IPS-NIHi7 (cell line): ENCODE results near the gene LMO7.
"Not testable (repeated sequence)": the region's sequence is repeated elsewhere in the genome, so short reads cannot be mapped to it uniquely, and the experiment has no call there.

Experiments used
- DNase-seq: peaks from one replicate; pipeline ENCODE4 v3.0.0; 2012; ENCODE audit warnings: mixed read lengths; ENCODE audit errors: extremely low spot score

Gene LMO7

GRCh38 chr13:75743072-75743471 lies 106.9 kb downstream of the LMO7 start:
- not testable (repeated sequence) for DNase-seq

DNA sequence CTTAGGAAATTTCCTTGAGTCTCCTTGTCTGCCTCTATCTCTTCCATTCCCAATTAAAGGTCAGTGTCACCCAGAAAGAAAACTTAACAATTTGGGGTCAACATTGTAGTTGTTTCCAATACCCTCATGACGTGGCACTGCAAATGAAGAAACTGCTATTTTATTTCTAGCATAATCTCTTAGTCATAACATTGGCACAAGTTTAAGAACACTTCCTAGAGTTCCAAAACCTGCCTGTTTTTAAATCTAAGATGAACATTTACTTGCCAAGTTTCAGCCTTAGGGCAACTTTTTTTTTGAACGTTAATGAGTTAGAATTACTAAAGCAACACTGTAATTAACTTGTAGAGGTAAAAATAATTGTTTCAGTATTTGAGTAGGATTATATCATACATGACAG lies 108.0 kb downstream of the LMO7 start:
- no peak for DNase-seq

- no peak for DNase-seq
Observed at GRCh38 chr13:75745387-75745786, 109.3 kb downstream of the LMO7 start.

- DNase-seq, result no peak
Observed at GRCh38 chr13:75748874-75749273, 112.7 kb downstream of the LMO7 start.

GRCh38 chr13:75749407-75749806 lies 113.3 kb downstream of the LMO7 start:
- DNase-seq, result peak; percentile 27

DNA sequence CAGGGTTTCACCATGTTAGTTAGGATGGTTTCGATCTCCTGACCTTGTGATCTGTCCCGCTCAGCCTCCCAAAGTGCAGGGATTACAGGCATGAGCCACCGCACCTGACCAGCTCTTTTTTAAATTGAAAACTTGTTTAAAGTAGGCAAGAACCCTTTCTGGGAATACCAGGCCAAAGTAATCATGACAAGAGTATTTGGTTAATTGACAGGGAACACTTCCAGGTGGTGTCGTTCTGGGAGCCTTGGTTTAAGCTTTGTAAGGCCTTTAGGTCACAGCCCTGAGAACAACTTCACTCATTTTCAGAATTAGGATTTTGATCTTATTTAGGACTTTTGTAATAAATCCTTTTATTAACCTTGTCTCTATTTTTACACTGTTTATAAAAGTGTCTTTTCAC lies 115.2 kb downstream of the LMO7 start:
- DNase-seq, result no peak

GRCh38 chr13:75752826-75753225 lies 116.7 kb downstream of the LMO7 start:
- no peak for DNase-seq

DNA sequence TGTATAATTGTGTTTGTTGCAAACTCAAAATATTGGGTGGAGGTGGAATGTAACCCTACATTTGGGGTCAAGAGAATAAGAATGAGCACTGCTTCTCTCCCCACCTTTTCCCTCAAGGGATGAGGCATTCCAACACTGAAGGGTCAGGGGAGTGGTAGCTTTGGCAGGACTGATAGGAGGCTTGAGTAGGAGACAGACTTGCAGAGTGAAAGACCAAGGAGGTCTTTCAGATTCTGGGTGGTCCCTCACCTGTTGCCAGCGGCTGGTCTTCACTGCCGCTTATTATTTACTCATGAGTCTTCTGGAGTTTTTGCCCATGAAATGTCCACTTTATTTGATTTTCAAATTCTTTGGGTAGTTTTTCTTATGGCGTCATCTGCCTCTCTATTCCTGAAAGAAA lies 118.8 kb downstream of the LMO7 start:
- DNase-seq, result no peak

DNA sequence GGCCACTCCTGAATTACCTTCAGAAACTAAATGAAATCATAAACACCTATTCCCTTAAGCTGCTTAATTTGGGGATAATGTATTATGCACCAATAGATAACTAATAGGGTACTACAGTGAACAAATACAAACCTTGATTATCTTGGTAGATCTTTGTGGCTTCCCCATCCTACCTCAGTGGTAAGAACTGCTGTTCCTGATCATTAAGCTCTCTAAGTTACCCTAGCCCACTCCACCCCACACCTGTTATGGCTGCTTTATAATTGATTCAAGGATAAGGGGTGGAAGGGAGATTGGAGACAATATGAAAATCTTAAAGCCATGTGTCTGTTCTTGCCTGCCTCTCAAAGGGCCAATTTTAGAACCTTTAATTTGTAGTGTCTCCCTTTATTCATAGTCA lies 121.2 kb downstream of the LMO7 start:
- no peak for DNase-seq

DNA sequence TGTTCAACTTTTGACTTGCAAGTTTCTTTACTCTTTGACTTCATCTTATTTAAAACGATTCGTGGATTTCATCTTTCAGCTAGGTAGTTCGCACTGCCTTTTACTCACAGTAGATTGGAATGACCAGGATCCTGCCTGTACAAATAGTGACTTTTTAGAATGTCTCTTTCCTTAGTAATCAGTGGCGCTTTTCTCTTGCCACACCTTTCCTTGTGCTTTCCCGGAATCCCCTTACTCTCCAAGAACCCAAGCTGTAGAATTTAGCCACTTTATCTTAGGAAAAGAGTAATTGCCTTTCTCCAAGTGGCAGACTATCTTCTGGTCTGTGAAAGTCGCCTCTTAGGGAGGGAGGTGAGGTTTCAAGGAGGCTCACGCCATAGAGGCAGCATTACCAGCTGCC lies 123.4 kb downstream of the LMO7 start:
- DNase-seq, result no peak

- no peak for DNase-seq
Observed at GRCh38 chr13:75760131-75761021, 124.2 kb downstream of the LMO7 start.

GRCh38 chr13:75761369-75761768 lies 125.2 kb downstream of the LMO7 start:
- DNase-seq, result no peak

DNA sequence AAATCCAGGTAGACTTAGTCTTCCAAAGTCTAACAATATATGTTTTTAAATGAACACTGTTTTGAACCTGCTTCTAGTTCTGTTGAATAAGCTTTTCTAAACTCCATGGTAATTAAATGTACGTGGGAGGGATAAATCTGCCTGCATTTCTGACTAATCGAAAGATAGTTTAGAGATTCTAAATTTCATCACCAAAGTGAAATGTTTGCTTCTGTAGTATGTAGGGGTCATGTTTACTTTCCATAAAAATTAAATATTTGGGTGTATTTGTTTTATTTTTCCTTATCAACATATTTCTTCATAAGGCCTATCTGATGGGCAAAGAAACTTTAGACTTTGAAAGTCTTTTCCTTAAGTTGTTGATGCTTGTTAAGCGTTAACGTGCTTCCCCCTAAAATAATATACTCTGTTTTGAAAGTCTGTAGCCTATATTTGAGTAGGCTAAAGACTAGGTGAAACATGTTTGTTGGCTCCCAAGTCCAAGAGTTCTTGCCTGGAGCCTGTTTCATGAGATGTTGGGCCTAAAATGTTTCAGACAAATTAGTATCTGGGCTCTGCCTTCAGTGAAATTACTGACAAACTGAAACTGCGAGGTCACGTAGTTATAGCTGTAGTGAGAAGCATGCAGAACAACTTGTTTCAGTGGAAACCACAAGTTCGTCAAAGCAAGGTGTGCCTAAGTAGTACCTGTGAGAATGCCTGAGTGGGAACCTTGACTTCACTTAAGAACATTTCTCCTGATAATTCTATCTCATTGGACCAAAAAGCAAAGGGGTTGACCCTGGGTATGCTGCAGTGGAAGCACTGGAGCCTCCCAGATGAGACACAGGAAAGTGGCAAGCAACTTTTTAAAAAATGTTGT lies 126.2 kb downstream of the LMO7 start:
- no peak for DNase-seq

GRCh38 chr13:75762955-75763354 lies 126.8 kb downstream of the LMO7 start:
- DNase-seq, result no peak

- DNase-seq, result no peak
Observed at GRCh38 chr13:75763512-75763911, 127.4 kb downstream of the LMO7 start.

- DNase-seq, result no peak
Observed at GRCh38 chr13:75764251-75764925, 128.3 kb downstream of the LMO7 start.

DNA sequence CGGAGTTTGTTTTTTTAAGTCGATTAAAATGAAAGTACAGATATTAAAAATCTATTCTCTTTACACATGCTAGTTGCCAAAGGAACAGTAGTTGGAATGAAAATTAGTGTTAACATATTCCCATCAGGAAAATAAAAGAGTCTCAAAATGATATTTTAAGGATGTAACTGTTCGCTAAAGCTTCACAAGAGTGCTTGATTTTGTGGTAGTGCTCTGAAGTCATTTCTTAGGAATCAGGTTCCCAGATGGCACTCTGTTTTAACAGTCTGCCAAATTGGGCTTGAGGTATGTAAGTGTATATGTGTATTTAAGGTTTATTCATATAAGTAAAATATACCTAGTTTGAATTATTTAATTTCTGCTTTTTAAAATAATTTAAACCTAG lies 128.8 kb downstream of the LMO7 start:
- DNase-seq, result no peak

DNA sequence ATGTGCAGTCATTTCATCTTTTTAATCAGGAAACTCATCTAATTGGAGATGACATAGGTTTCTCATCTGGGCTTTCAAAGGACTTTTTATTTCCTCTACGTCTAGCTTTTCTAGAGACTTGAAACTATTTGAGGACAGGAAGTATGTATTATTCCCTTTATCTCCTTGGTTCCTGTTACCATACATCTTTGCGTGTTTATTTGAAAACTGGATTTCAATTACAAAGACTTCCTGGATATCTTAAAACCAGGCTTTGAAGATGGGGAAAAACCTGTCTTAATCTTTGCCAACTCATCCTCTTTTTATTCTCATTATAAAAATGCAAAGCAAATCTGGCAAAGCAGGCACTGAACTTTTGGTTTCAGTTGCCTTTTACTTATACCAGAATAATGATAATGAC lies 130.5 kb downstream of the LMO7 start:
- no peak for DNase-seq

DNA sequence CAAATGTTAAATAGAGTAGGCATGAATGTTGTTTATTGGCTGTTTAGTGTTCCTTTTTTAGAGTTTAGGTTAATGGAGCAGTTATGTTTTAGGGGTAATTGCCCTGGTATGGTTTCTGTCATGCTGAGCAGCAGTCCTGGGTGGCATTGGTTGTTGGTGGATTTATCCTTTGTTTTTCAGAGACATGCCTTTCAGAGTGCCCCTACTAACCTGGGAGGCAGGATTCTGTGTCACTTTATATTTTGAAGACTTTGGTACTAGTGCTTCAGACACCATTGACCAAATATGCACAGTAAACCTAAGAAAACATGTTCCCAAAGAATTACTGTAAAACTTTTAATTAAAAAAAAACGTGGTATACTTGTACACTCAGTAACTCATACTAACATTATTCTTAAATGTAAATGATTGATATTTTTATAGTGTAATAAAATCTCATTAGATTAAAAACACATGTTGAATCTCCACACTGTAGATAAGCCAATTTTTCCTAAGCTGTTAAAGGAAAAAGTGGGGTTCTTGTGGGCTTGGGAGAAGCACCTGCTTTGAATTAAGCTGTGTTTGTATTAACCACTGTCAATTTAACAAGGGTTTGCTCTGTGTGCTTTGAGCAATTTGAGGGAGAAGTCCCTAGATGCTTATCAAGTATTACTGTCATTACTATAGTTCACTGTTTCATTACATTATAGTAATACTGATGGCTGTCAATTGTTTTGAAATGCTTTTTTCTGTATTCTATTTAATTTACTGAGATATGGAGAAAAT lies 133.2 kb downstream of the LMO7 start:
- DNase-seq, result no peak

DNA sequence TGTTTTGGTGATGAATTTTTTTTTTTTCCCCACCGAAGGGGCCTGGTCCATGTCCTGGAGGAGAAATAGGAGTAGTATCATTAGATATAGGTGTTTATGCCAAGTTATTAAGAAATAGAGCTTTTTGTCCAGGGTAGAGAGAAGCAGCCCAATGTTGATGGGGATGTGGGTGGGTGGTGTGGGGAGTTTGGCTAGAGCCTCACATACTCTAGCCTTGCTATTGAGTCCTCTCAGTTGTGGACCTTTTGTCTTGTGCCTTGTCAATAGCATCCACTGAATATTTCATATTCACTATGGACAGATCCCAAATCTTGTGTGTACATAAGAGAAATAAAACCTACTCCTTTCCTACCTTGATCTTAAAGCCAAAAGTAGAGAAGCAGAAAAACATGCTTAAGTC lies 134.0 kb downstream of the LMO7 start:
- no peak for DNase-seq

GRCh38 chr13:75770592-75771011 lies 134.5 kb downstream of the LMO7 start:
- DNase-seq, result no peak

- DNase-seq, result no peak
Observed at GRCh38 chr13:75771226-75771625, 135.1 kb downstream of the LMO7 start.
